Keratinocyte (primary cell): Measurements from ENCODE around the gene LMBR1. TPM values are rescaled to one million over a fixed set of nuclear protein-coding genes. Genes with fewer than 3 reads are reported as not detected.

Experiments
- DNase-seq: peaks from one replicate; pipeline ENCODE4 v3.0.0-alpha.2; 2011; ENCODE audit warnings: low read depth, missing footprints, low spot score
- FAIRE-seq: peaks from 2 replicates; lab custom pipeline; 2011; peaks lifted over from hg19 to GRCh38; lab: Jason Lieb, UNC
- H2AFZ ChIP-seq: 2 replicates; pipeline ENCODE4 v1.6.0; 2012; ENCODE audit warnings: low read length, control low read depth, inconsistent platforms; ENCODE audit not compliant: control insufficient read depth
- H3K27ac ChIP-seq: 2 replicates; pipeline ENCODE4 v1.5.1; 2011; ENCODE audit warnings: low read length; ENCODE audit not compliant: control insufficient read depth, insufficient read depth
- H3K27me3 ChIP-seq: 3 replicates; pipeline ENCODE4 v1.6.0; 2011; ENCODE audit warnings: low read length; ENCODE audit not compliant: control insufficient read depth, insufficient read depth; ENCODE audit errors: extremely low read depth
- H3K36me3 ChIP-seq, 2 experiments: 2 replicates in 1 of 2; 3 replicates in 1 of 2; pipeline ENCODE4 v1.5.1; 2011; ENCODE audit warnings: low read length in 2 of 2, mild to moderate bottlenecking in 1 of 2; ENCODE audit not compliant: control insufficient read depth in 2 of 2, insufficient read depth in 2 of 2; ENCODE audit errors: extremely low read depth in 1 of 2
- H3K4me1 ChIP-seq: 3 replicates; pipeline ENCODE4 v1.5.1; 2011; ENCODE audit warnings: low read length; ENCODE audit not compliant: control insufficient read depth, insufficient read depth; ENCODE audit errors: extremely low read depth
- H3K4me2 ChIP-seq: 3 replicates; pipeline ENCODE4 v1.6.0; 2011; ENCODE audit warnings: low read depth, low read length; ENCODE audit not compliant: control insufficient read depth, insufficient read depth; ENCODE audit errors: extremely low read depth
- H3K4me3 ChIP-seq, 3 experiments: fragments of 200-600 bp in 1 of 3; sonication (generic) in 1 of 3; 2 replicates in 2 of 3; 3 replicates in 1 of 3; pipeline ENCODE4 v1.5.1; 2011 to 2016; ENCODE audit warnings: low read length in 3 of 3, mild to moderate bottlenecking in 3 of 3, control low read depth in 2 of 3, inconsistent platforms in 1 of 3, low read depth in 1 of 3, mixed read lengths in 1 of 3, mixed run types in 1 of 3, moderate library complexity in 1 of 3; ENCODE audit not compliant: control insufficient read depth in 2 of 3, insufficient read depth in 2 of 3; ENCODE audit errors: extremely low read depth in 1 of 3
- H3K79me2 ChIP-seq: 2 replicates; pipeline ENCODE4 v1.6.0; 2012; ENCODE audit warnings: low read length; ENCODE audit not compliant: control insufficient read depth, insufficient read depth
- H3K9ac ChIP-seq: 3 replicates; pipeline ENCODE4 v1.6.0; 2011; ENCODE audit warnings: low read length; ENCODE audit not compliant: control insufficient read depth, insufficient read depth; ENCODE audit errors: extremely low read depth
- H3K9me1 ChIP-seq: 3 replicates; pipeline ENCODE4 v1.6.0; 2011; ENCODE audit warnings: low read length; ENCODE audit not compliant: control insufficient read depth, insufficient read depth; ENCODE audit errors: extremely low read depth
- H3K9me3 ChIP-seq: 2 replicates; pipeline ENCODE4 v1.5.1; 2012; ENCODE audit warnings: low read depth, low read length; ENCODE audit not compliant: control insufficient read depth
- H4K20me1 ChIP-seq: 3 replicates; pipeline ENCODE4 v1.6.0; 2011; ENCODE audit warnings: low read length; ENCODE audit not compliant: control insufficient read depth, insufficient read depth; ENCODE audit errors: extremely low read depth
- CTCF ChIP-seq, 3 experiments: IDR thresholded peaks in 1 of 3; conservative IDR thresholded peaks in 1 of 3; optimal IDR thresholded peaks in 1 of 3; 2 replicates in 2 of 3; 3 replicates in 1 of 3; pipeline versions ENCODE3 to v1.5.1; 2011; ENCODE audit warnings: low read length in 3 of 3, mild to moderate bottlenecking in 3 of 3, moderate library complexity in 2 of 3, control low read depth in 1 of 3, inconsistent platforms in 1 of 3; ENCODE audit not compliant: insufficient read depth in 2 of 3; ENCODE audit errors: extremely low read depth in 1 of 3
- EZH2 ChIP-seq: IDR thresholded peaks from one replicate; pipeline ENCODE4 v1.6.1; 2012; ENCODE audit warnings: inconsistent platforms, mild to moderate bottlenecking, low read length, moderate library complexity
- dilution Hi-C: fragments of 300-500 bp; cut with MboI; formaldehyde crosslinking; loops from one replicate; pipeline ENCODE4 v1.7.0; 2020; ENCODE audit warnings: low sequenced_read_pairs; ENCODE audit not compliant: extremely low pct_ligation_motif_present
- polyA plus RNA-seq, 5 experiments: library from polyadenylated mRNA; depleted of rRNA in 3 of 5; stranded (reverse) in 3 of 5; stranded (forward) in 1 of 5; unstranded in 1 of 5; fragments of >200 nt; gene quantifications; 1 replicate in 1 of 5; 2 replicates in 3 of 5; 3 replicates in 1 of 5; pipeline versions ENCODE4 v1.2.1 to v1.2.3, GENCODE V29; 2011 to 2012; ENCODE audit warnings: missing spikeins in 2 of 5, low read depth in 1 of 5, low replicate concordance in 1 of 5

The LMBR1 gene
- polyA plus RNA-seq, 1 donor (not counting 4 experiments of a cell fraction or from before 2014, with no cell fraction given), result 30.2 TPM

GRCh38 chr7:156854654-156855053 lies 38.3 kb downstream of the LMBR1 start:
- dilution Hi-C loops, result no loop called here
- no peaks in the 10 kb centered on the region for H4K20me1 ChIP-seq
- H3K36me3 ChIP-seq, result no peaks in the 10 kb centered on the region
- H3K27ac ChIP-seq, result no peak overlapping the region
- no peaks in the 10 kb centered on the region for H3K9me3 ChIP-seq
- DNase-seq (no peak), FAIRE-seq (no peak)
- no peaks in the 10 kb centered on the region for H3K9me1 ChIP-seq
- no peaks in the 10 kb centered on the region for H3K27me3 ChIP-seq
- H3K4me3 ChIP-seq, result no peak overlapping the region
- H2AFZ ChIP-seq, result no peak overlapping the region
- no peak overlapping the region for H3K4me2 ChIP-seq
- peaks cover 58% of the 10 kb centered on the region for H3K79me2 ChIP-seq
- no peaks in the 10 kb centered on the region for H3K4me1 ChIP-seq
- H3K9ac ChIP-seq, result no peak overlapping the region
- no peak for TF ChIP-seq EZH2
- no peak for TF ChIP-seq CTCF (optimal IDR thresholded peaks at IDR 0.05 in 1 of 3, IDR thresholded peaks at IDR 0.05 in 1 of 3, conservative IDR thresholded peaks at IDR 0.05 in 1 of 3; ENCODE audit: extremely low read depth in 1 of 3, insufficient read depth in 2 of 3, low read length in 3 of 3)

- Histone ChIP-seq H3K4me1 (no peaks in the 10 kb centered on the region), H2AFZ (no peak overlapping the region), H3K27me3 (no peaks in the 10 kb centered on the region), H3K9ac (no peak overlapping the region), H4K20me1 (no peaks in the 10 kb centered on the region), H3K9me1 (no peaks in the 10 kb centered on the region), H3K27ac (no peak overlapping the region), H3K36me3 (no peaks in the 10 kb centered on the region), H3K79me2 (peaks cover 49% of the 10 kb centered on the region), H3K4me3 (no peak overlapping the region), H3K4me2 (no peak overlapping the region), H3K9me3 (no peaks in the 10 kb centered on the region)
- TF ChIP-seq EZH2, result no peak
- TF ChIP-seq CTCF (optimal IDR thresholded peaks at IDR 0.05 in 1 of 3, IDR thresholded peaks at IDR 0.05 in 1 of 3, conservative IDR thresholded peaks at IDR 0.05 in 1 of 3; ENCODE audit: extremely low read depth in 1 of 3, insufficient read depth in 2 of 3, low read length in 3 of 3), result no peak
- no peak for FAIRE-seq
- DNase-seq, result no peak
- dilution Hi-C loops, result no loop called here
Measured at GRCh38 chr7:156848979-156849378, 44.0 kb downstream of the LMBR1 start.
